HG03159 (cell line): ENCODE data around the gene MRPS12.
A peak's percentile ranks its signal among the peaks of the same experiment; 100 is the strongest.

Experiments used
- ATAC-seq: cut with Tn5 transposase; IDR thresholded peaks from one replicate; pipeline ENCODE4 v1.9.1; 2021; ENCODE audit warnings: mild to moderate bottlenecking, moderate library complexity; ENCODE audit not compliant: unreplicated experiment

Gene MRPS12

GRCh38 chr19:38910488-38910887 lies 20.3 kb upstream of the MRPS12 start:
- no peak for ATAC-seq

- no peak for ATAC-seq
These were observed 19.2 kb upstream of the MRPS12 start for GRCh38 chr19:38911388-38912001.

GRCh38 chr19:38912600-38913514 lies 17.9 kb upstream of the MRPS12 start:
- no peak for ATAC-seq

GRCh38 chr19:38913958-38914357 lies 16.8 kb upstream of the MRPS12 start:
- ATAC-seq = no peak

- ATAC-seq = no peak
These were observed 15.1 kb upstream of the MRPS12 start for GRCh38 chr19:38915329-38916321.

- ATAC-seq = no peak
These were observed 13.2 kb upstream of the MRPS12 start for GRCh38 chr19:38917516-38917915.

GRCh38 chr19:38917921-38918491 lies 12.7 kb upstream of the MRPS12 start:
- no peak for ATAC-seq

- no peak for ATAC-seq
These were observed 12.2 kb upstream of the MRPS12 start for GRCh38 chr19:38918526-38918925.

- ATAC-seq = no peak
These were observed 10.7 kb upstream of the MRPS12 start for GRCh38 chr19:38919837-38920601.

- ATAC-seq = no peak
These were observed 9.9 kb upstream of the MRPS12 start for GRCh38 chr19:38920602-38921419.

GRCh38 chr19:38921420-38922274 lies 9.1 kb upstream of the MRPS12 start:
- no peak for ATAC-seq

- no peak for ATAC-seq
These were observed 8.3 kb upstream of the MRPS12 start for GRCh38 chr19:38922482-38922881.

GRCh38 chr19:38924388-38924787 lies 6.4 kb upstream of the MRPS12 start:
- ATAC-seq = no peak

- ATAC-seq = no peak
These were observed 2.2 kb upstream of the MRPS12 start for GRCh38 chr19:38928391-38929001.

GRCh38 chr19:38929929-38930775 lies 592 bp upstream of the MRPS12 start, which contains the start of gene SARS2:
SARS2 (minus strand) TSS chr19:38930763; CDS start chr19:38930736, 27 bp downstream.
- ATAC-seq = peak; percentile 61

GRCh38 chr19:38931521-38931793 lies 713 bp downstream of the MRPS12 start:
- no peak for ATAC-seq
